Left ventricle myocardium superior (tissue), 1 donor: ENCODE data around the gene RIN3. TPM values are rescaled to one million over a fixed set of nuclear protein-coding genes. Genes with fewer than 3 reads are reported as not detected.

Source experiments
- ATAC-seq: fragments of 200-7000 bp; cut with Tn5 transposase; one replicate; pipeline ENCODE4 v1.9.1; 2020; ENCODE audit warnings: mild to moderate bottlenecking, moderate library complexity
- DNase-seq: peaks from one replicate; pipeline ENCODE4 v3.0.0-alpha.2; 2020
- intact Hi-C: fragments of 100-400 bp; cut with micrococcal nuclease; formaldehyde crosslinking; loops from one replicate; pipeline ENCODE4 v1.11.0; 2022
- total RNA-seq: library from RNA; stranded (reverse); fragmentation: NEBNext Ultra II Directional; extraction: Animal tissue kit (Norgen Biotek cat#: 25700); gene quantifications from one replicate; pipeline ENCODE4 v1.2.1, GENCODE V29; 2021
- donor health status: DM: no; HTN: yes; CAD: no; lungs with severe emphysema.

Gene RIN3
- total RNA-seq, 1 donor from 2014 or later = 14.7 TPM

GRCh38 chr14:92686900-92687427 lies 173.4 kb downstream of the RIN3 start:
- intact Hi-C loops = no loop called here
- ATAC-seq (peak; percentile 89), DNase-seq (peak; percentile 90)

GRCh38 chr14:92687681-92688433 lies 174.3 kb downstream of the RIN3 start:
- intact Hi-C loops = no loop called here
- DNase-seq = peak; percentile 65
- peak; percentile 59 for ATAC-seq

GRCh38 chr14:92688434-92689375 lies 175.1 kb downstream of the RIN3 start:
- DNase-seq (no peak), ATAC-seq (no peak)
- intact Hi-C loops = no loop called here

- ATAC-seq = no peak
- no peak for DNase-seq
- intact Hi-C loops = no loop called here
These were observed 176.8 kb downstream of the RIN3 start for GRCh38 chr14:92690171-92691011.

- intact Hi-C loops = no loop called here
- DNase-seq (peak; percentile 92), ATAC-seq (peak; percentile 85)
These were observed 179.2 kb downstream of the RIN3 start for GRCh38 chr14:92692822-92693226.

- intact Hi-C loops = no loop called here
- DNase-seq (no peak), ATAC-seq (no peak)
These were observed 180.6 kb downstream of the RIN3 start for GRCh38 chr14:92693998-92694795.

- intact Hi-C loops = no loop called here
- no peak for DNase-seq
- no peak for ATAC-seq
These were observed 181.2 kb downstream of the RIN3 start for GRCh38 chr14:92694807-92695206.

GRCh38 chr14:92695562-92695961 lies 182.0 kb downstream of the RIN3 start:
- intact Hi-C loops = no loop called here
- ATAC-seq (no peak), DNase-seq (no peak)

- intact Hi-C loops = no loop called here
- ATAC-seq = no peak
- no peak for DNase-seq
These were observed 182.8 kb downstream of the RIN3 start for GRCh38 chr14:92696366-92696765.

- DNase-seq = no peak
- intact Hi-C loops = no loop called here
- no peak for ATAC-seq
These were observed 184.8 kb downstream of the RIN3 start for GRCh38 chr14:92698393-92698792.

- ATAC-seq (no peak), DNase-seq (no peak)
- intact Hi-C loops = no loop called here
These were observed 188.2 kb downstream of the RIN3 start for GRCh38 chr14:92701826-92702225.

GRCh38 chr14:92702441-92702918 lies 188.9 kb downstream of the RIN3 start:
- intact Hi-C loops = no loop called here
- DNase-seq (no peak), ATAC-seq (peak; percentile 66)

- DNase-seq = no peak
- intact Hi-C loops = no loop called here
- ATAC-seq = no peak
These were observed 189.9 kb downstream of the RIN3 start for GRCh38 chr14:92703516-92703915.

GRCh38 chr14:92704036-92704804 lies 190.6 kb downstream of the RIN3 start:
- peak; percentile 33 for ATAC-seq
- intact Hi-C loops = no loop called here
- no peak for DNase-seq

- intact Hi-C loops = no loop called here
These were observed 191.2 kb downstream of the RIN3 start for GRCh38 chr14:92704821-92705220.

GRCh38 chr14:92706386-92706785 lies 192.8 kb downstream of the RIN3 start:
- intact Hi-C loops = no loop called here
- DNase-seq = no peak
- ATAC-seq = no peak

More at GRCh38 chr14:92704821-92705220, 191.2 kb downstream of the RIN3 start:
- DNase-seq (no peak), ATAC-seq (no peak)

GRCh38 chr14:92709340-92710000 lies 195.9 kb downstream of the RIN3 start:
- intact Hi-C loops = no loop called here
- DNase-seq = no peak
- ATAC-seq = no peak
